Breast epithelium (tissue), 3 donors: ENCODE data around the gene PRICKLE4.

Source experiments
- POLR2A ChIP-seq: fragments of 450-650 bp; IDR thresholded peaks from one replicate; pipeline ENCODE4 v1.6.1; 2016; ENCODE audit warnings: antibody characterized with exemption, mild to moderate bottlenecking, moderate library complexity
- POLR2AphosphoS5 ChIP-seq, 3 donors: sonication (generic); formaldehyde crosslinking; IDR thresholded peaks; one replicate each; pipeline ENCODE4 v1.6.1; 2017; ENCODE audit warnings: antibody characterized with exemption in 3 of 3
- TF ChIP-seq, protein P1 (sequence below), 3 donors: fragments of 450-650 bp; IDR thresholded peaks; one replicate each; pipeline ENCODE4 v1.5.1; 2016 to 2017; ENCODE audit warnings: antibody characterized with exemption in 3 of 3, mild to moderate bottlenecking in 3 of 3, moderate library complexity in 3 of 3

- TF ChIP-seq, protein P1, sequence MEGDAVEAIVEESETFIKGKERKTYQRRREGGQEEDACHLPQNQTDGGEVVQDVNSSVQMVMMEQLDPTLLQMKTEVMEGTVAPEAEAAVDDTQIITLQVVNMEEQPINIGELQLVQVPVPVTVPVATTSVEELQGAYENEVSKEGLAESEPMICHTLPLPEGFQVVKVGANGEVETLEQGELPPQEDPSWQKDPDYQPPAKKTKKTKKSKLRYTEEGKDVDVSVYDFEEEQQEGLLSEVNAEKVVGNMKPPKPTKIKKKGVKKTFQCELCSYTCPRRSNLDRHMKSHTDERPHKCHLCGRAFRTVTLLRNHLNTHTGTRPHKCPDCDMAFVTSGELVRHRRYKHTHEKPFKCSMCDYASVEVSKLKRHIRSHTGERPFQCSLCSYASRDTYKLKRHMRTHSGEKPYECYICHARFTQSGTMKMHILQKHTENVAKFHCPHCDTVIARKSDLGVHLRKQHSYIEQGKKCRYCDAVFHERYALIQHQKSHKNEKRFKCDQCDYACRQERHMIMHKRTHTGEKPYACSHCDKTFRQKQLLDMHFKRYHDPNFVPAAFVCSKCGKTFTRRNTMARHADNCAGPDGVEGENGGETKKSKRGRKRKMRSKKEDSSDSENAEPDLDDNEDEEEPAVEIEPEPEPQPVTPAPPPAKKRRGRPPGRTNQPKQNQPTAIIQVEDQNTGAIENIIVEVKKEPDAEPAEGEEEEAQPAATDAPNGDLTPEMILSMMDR (IDR thresholded peaks at IDR 0.05) = no peak
- TF ChIP-seq POLR2AphosphoS5 (IDR thresholded peaks at IDR 0.05) (no peak), POLR2A (no peak)
Measured at GRCh38 chr6:41780551-41781365, at the start of gene PRICKLE4.
